B cell (primary cell): ENCODE measurements around the gene EPN2. TPM values are rescaled to one million over a fixed set of nuclear protein-coding genes. Genes with fewer than 3 reads are reported as not detected.

Experiments used
- ATAC-seq: fragments of 200-7000 bp; cut with Tn5 transposase; one replicate; pipeline ENCODE4 v1.10.0; 2021; ENCODE audit warnings: low read depth, mild to moderate bottlenecking, moderate number of reproducible peaks, moderate library complexity
- CTCF ChIA-PET: fragments of 350-600 bp; sonication (Branson Sonifier 250); formaldehyde crosslinking; loops from one replicate; lab custom pipeline; 2021; ENCODE audit warnings: antibody characterized with exemption, inconsistent platforms; lab: Charles Lee
- POLR2A ChIA-PET: fragments of 350-600 bp; sonication (Branson Sonifier 250); formaldehyde crosslinking; loops from one replicate; lab custom pipeline; 2021; ENCODE audit warnings: antibody characterized with exemption; lab: Charles Lee
- DNase-seq: peaks from one replicate; pipeline ENCODE4 v3.0.0; 2013
- H2AFZ ChIP-seq: 2 replicates; pipeline ENCODE4 v1.6.1; 2012; ENCODE audit warnings: mild to moderate bottlenecking, low read depth, low read length; ENCODE audit not compliant: insufficient read depth, poor library complexity, severe bottlenecking
- H3K27ac ChIP-seq, 2 donors: 1 replicate in 1 of 2; 2 replicates in 1 of 2; pipeline ENCODE4 v1.5.1; 2012 to 2013; ENCODE audit warnings: low read length in 2 of 2, mild to moderate bottlenecking in 2 of 2, moderate library complexity in 1 of 2
- H3K27me3 ChIP-seq, 4 experiments: fragments of 200-600 bp in 1 of 4; sonication (generic) in 1 of 4; replicated peaks in 1 of 4; 1 replicate in 2 of 4; 2 replicates in 2 of 4; pipeline versions ENCODE4 v1.6.1 to v1.7.0; 2013 to 2016; ENCODE audit warnings: low read length in 3 of 4, mild to moderate bottlenecking in 2 of 4, mixed read lengths in 1 of 4, moderate library complexity in 1 of 4; ENCODE audit not compliant: insufficient read depth in 4 of 4, control insufficient read depth in 3 of 4; ENCODE audit errors: control extremely low read depth in 1 of 4
- H3K36me3 ChIP-seq, 2 experiments: replicated peaks in 1 of 2; 1 replicate in 1 of 2; 2 replicates in 1 of 2; pipeline versions ENCODE4 v1.6.1 to v1.7.1; 2013; ENCODE audit warnings: low read length in 1 of 2; ENCODE audit not compliant: insufficient read depth in 2 of 2, control insufficient read depth in 1 of 2; ENCODE audit errors: control extremely low read depth in 1 of 2, extremely low read depth in 1 of 2
- H3K4me1 ChIP-seq, 2 donors: fragments of 200-600 bp in 1 of 2; sonication (generic) in 1 of 2; 1 replicate in 1 of 2; 2 replicates in 1 of 2; pipeline versions ENCODE4 v1.5.1 to v1.6.1; 2013 to 2017; ENCODE audit warnings: low read length in 2 of 2; ENCODE audit not compliant: control insufficient read depth in 2 of 2, insufficient read depth in 2 of 2
- H3K4me2 ChIP-seq: replicated peaks from 2 replicates; pipeline ENCODE3; 2012; ENCODE audit warnings: mild to moderate bottlenecking, low read depth, low read length; ENCODE audit not compliant: poor library complexity, severe bottlenecking
- H3K4me3 ChIP-seq, 5 experiments: fragments of 200-600 bp in 1 of 5; sonication (generic) in 1 of 5; 1 replicate in 3 of 5; 2 replicates in 2 of 5; pipeline versions ENCODE4 v1.5.1 to v1.7.0; 2011 to 2016; ENCODE audit warnings: low read length in 4 of 5, mild to moderate bottlenecking in 4 of 5, low read depth in 2 of 5, control low read depth in 1 of 5, moderate library complexity in 1 of 5; ENCODE audit not compliant: insufficient read depth in 1 of 5; ENCODE audit errors: control extremely low read depth in 1 of 5, extremely low read depth in 1 of 5
- H3K79me2 ChIP-seq: fragments of 200-600 bp; sonication (generic); one replicate; pipeline ENCODE4 v1.6.0; 2016; ENCODE audit warnings: low read length; ENCODE audit not compliant: control insufficient read depth, insufficient read depth
- H3K9ac ChIP-seq: fragments of 200-600 bp; sonication (generic); 2 replicates; pipeline ENCODE4 v1.6.1; 2017; ENCODE audit warnings: mild to moderate bottlenecking, low read length, moderate library complexity
- H3K9me3 ChIP-seq, 3 donors: one replicate each; pipeline versions ENCODE4 v1.6.1 to v1.7.1; 2013; ENCODE audit warnings: low read length in 2 of 3; ENCODE audit not compliant: control insufficient read depth in 2 of 3, insufficient read depth in 1 of 3; ENCODE audit errors: control extremely low read depth in 1 of 3
- H4K20me1 ChIP-seq: 2 replicates; pipeline ENCODE4 v1.6.0; 2012; ENCODE audit warnings: mild to moderate bottlenecking, low read length; ENCODE audit not compliant: insufficient read depth, control insufficient read depth, poor library complexity, severe bottlenecking
- H3K27ac Mint-ChIP-seq: one replicate; pipeline ENCODE4 v1.8.0; 2021; ENCODE audit warnings: mixed read lengths
- H3K27me3 Mint-ChIP-seq: one replicate; pipeline ENCODE4 v1.8.0; 2021; ENCODE audit warnings: mixed read lengths
- H3K4me1 Mint-ChIP-seq: one replicate; pipeline ENCODE4 v1.8.0; 2021; ENCODE audit warnings: mixed read lengths
- H3K4me3 Mint-ChIP-seq: one replicate; pipeline ENCODE4 v1.8.0; 2021; ENCODE audit warnings: mixed read lengths
- H3K9me3 Mint-ChIP-seq: one replicate; pipeline ENCODE4 v1.8.0; 2022; ENCODE audit warnings: mixed read lengths; ENCODE audit not compliant: insufficient read depth
- EZH2 ChIP-seq: IDR thresholded peaks from 2 replicates; pipeline ENCODE4 v1.6.1; 2012; ENCODE audit warnings: borderline replicate concordance, low read depth, mild to moderate bottlenecking, moderate library complexity, low read length; ENCODE audit not compliant: insufficient read depth, poor library complexity, severe bottlenecking
- WGBS: methylation state at CpG from one replicate; pipeline ENCODE4 v1.1.5; 2013; ENCODE audit warnings: missing lambda C conversion rate; ENCODE audit not compliant: insufficient coverage; 5-methylcytosine and 5-hydroxymethylcytosine counted together
- intact Hi-C: fragments of 100-400 bp; cut with micrococcal nuclease; formaldehyde crosslinking; loops from one replicate; pipeline ENCODE4 v1.10.0; 2022
- polyA plus RNA-seq: library from polyadenylated mRNA; depleted of rRNA; stranded (reverse); fragments of >200 nt; gene quantifications from 2 replicates; pipeline ENCODE4 v1.2.3, GENCODE V29; 2012
- total RNA-seq, 2 donors: library from RNA; stranded (reverse); fragments of 120-200 nt in 1 of 2; gene quantifications; 1 replicate in 1 of 2; 2 replicates in 1 of 2; pipeline versions ENCODE4 v1.2.3 to v1.2.4, GENCODE V29; 2013 to 2022
- TF ChIP-seq, protein P1 (sequence below): fragments of 200-600 bp; IDR thresholded peaks from one replicate; pipeline ENCODE4 v1.8.0; 2022; ENCODE audit warnings: antibody characterized with exemption, mild to moderate bottlenecking

EPN2 gene
- total and polyA plus RNA-seq, 2 donors (not counting 1 experiment from before 2014, with no cell fraction given): 15.7 to 35.6 TPM

DNA sequence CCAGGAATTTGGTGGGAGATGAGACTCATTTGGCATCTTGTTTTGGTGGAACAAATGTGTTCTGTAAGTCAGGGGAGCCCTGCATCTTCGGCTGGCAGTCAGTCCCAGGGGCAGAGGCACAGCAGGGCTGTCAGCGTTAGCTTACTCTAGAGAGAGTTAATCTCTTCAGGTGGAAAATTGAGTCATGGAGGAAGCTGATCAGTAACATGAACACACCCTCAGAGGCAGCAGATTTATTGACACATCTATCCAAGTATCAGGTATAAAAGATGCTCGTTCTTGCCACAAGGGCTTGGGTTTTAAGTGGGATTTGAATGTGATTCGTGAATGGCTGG is 55.2 kb downstream of the EPN2 start:
- CTCF ChIA-PET: no interaction called here
- WGBS: 100% methylated on average over 1 of the region's 4 CpGs

DNA sequence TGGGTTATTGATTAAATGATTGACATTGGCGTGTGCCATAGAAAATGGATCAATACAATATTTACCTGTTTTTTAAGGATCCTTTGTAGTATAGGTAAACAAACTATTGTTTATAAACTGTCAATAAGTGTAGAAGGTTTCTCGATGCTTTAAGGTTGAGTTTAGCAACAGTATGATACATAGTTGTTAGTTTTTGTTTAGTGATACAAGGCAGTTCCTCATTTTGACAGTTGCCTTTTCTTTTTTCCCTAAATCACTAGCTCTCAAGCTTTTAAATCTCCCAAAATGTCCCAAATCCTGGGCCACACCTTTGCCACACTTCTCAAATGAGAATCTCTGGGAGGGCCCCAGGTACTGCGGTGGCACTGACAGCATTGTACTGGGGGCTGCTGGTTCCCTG is 57.3 kb downstream of the EPN2 start:
- no peak for TF ChIP-seq EZH2
- TF ChIP-seq, protein P1, sequence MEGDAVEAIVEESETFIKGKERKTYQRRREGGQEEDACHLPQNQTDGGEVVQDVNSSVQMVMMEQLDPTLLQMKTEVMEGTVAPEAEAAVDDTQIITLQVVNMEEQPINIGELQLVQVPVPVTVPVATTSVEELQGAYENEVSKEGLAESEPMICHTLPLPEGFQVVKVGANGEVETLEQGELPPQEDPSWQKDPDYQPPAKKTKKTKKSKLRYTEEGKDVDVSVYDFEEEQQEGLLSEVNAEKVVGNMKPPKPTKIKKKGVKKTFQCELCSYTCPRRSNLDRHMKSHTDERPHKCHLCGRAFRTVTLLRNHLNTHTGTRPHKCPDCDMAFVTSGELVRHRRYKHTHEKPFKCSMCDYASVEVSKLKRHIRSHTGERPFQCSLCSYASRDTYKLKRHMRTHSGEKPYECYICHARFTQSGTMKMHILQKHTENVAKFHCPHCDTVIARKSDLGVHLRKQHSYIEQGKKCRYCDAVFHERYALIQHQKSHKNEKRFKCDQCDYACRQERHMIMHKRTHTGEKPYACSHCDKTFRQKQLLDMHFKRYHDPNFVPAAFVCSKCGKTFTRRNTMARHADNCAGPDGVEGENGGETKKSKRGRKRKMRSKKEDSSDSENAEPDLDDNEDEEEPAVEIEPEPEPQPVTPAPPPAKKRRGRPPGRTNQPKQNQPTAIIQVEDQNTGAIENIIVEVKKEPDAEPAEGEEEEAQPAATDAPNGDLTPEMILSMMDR: no peak
- Histone ChIP-seq H3K4me3 (no peak overlapping the region), H3K36me3 (no peaks in the 10 kb centered on the region), H3K27me3 (peaks cover 0 to 17% (median 8%) of the 10 kb centered on the region in 4 experiments), H3K9me3 (no peaks in the 10 kb centered on the region), H3K4me1 (peaks cover 6 to 8% of the 10 kb centered on the region in 2 donors), H4K20me1 (peaks cover 13% of the 10 kb centered on the region), H3K9ac (no peak overlapping the region), H2AFZ (no peak overlapping the region), H3K79me2 (no peaks in the 10 kb centered on the region), H3K27ac (no peak overlapping the region), H3K4me2 (no peak overlapping the region)
- ATAC-seq (no peak), DNase-seq (no peak)
- CTCF ChIA-PET: interaction anchor here (1.2 kb wide), 1 partner anchor 44 kb away, joined by 3 read pairs; no protein-coding TSS in a partner anchor
- intact Hi-C loops: no loop called here
- POLR2A ChIA-PET: no interaction called here
- Mint-ChIP-seq H3K9me3 (no peaks in the 10 kb centered on the region), H3K27me3 (peaks cover 10% of the 10 kb centered on the region), H3K4me3 (no peak overlapping the region), H3K27ac (no peak overlapping the region), H3K4me1 (peaks cover 10% of the 10 kb centered on the region)
- WGBS: no CpG with 5 or more reads among the region's 3 CpGs

More for the DNA sequence above, 55.2 kb downstream of the EPN2 start:
- peaks cover 13% of the 10 kb centered on the region for H3K4me1 Mint-ChIP-seq
- H3K9me3 Mint-ChIP-seq: no peaks in the 10 kb centered on the region
- Histone ChIP-seq H3K4me2 (no peak overlapping the region), H3K79me2 (no peaks in the 10 kb centered on the region), H3K4me3 (no peak overlapping the region), H3K9ac (no peak overlapping the region), H3K4me1 (peaks cover 6 to 8% of the 10 kb centered on the region in 2 donors), H3K9me3 (no peaks in the 10 kb centered on the region), H3K27ac (no peak overlapping the region), H2AFZ (no peak overlapping the region), H3K36me3 (no peaks in the 10 kb centered on the region), H3K27me3 (peaks cover 0 to 27% (median 8%) of the 10 kb centered on the region in 4 experiments), H4K20me1 (peaks cover 15% of the 10 kb centered on the region)
- no peak for ATAC-seq
- no peak overlapping the region for H3K27ac Mint-ChIP-seq
- no peak for DNase-seq
- no peak overlapping the region for H3K4me3 Mint-ChIP-seq
- intact Hi-C loops: no loop called here
- POLR2A ChIA-PET: no interaction called here
- H3K27me3 Mint-ChIP-seq: peaks cover 21% of the 10 kb centered on the region
- TF ChIP-seq EZH2: no peak
- TF ChIP-seq, protein P1: no peak
